Osteoblast (primary cell): Measurements from ENCODE around the gene ASPHD1. TPM values are rescaled to one million over a fixed set of nuclear protein-coding genes. Genes with fewer than 3 reads are reported as not detected.

Experiments used
- DNase-seq: peaks from one replicate; pipeline ENCODE4 v3.0.0; 2011; ENCODE audit warnings: low spot score, mixed read lengths; ENCODE audit not compliant: insufficient read length; ENCODE audit errors: missing footprints
- H2AFZ ChIP-seq: 2 replicates; pipeline ENCODE4 v1.6.0; 2011; ENCODE audit warnings: mild to moderate bottlenecking, low read length
- H3K27ac ChIP-seq: 2 replicates; pipeline ENCODE4 v1.5.1; 2011; ENCODE audit warnings: mild to moderate bottlenecking, low read depth, low read length, moderate library complexity
- H3K27me3 ChIP-seq: 2 replicates; pipeline ENCODE4 v1.6.0; 2012; ENCODE audit warnings: mild to moderate bottlenecking, control low read depth, inconsistent platforms, low read length, moderate library complexity; ENCODE audit not compliant: insufficient read depth
- H3K36me3 ChIP-seq: 2 replicates; pipeline ENCODE4 v1.5.1; 2011; ENCODE audit warnings: mild to moderate bottlenecking, low read length, control low read depth, moderate library complexity; ENCODE audit not compliant: insufficient read depth
- H3K4me1 ChIP-seq: 2 replicates; pipeline ENCODE4 v1.5.1; 2011; ENCODE audit warnings: mild to moderate bottlenecking, low read length, control low read depth, moderate library complexity; ENCODE audit not compliant: insufficient read depth
- H3K4me2 ChIP-seq: 2 replicates; pipeline ENCODE4 v1.6.0; 2011; ENCODE audit warnings: mild to moderate bottlenecking, low read length; ENCODE audit not compliant: insufficient read depth
- H3K4me3 ChIP-seq: fragments of 200-600 bp; sonication (generic); 3 replicates; pipeline ENCODE4 v1.5.1; 2012; ENCODE audit warnings: mild to moderate bottlenecking, low read length, inconsistent platforms; ENCODE audit not compliant: insufficient read depth
- H3K79me2 ChIP-seq: 2 replicates; pipeline ENCODE4 v1.6.0; 2012; ENCODE audit warnings: mild to moderate bottlenecking, low read length, control low read depth, inconsistent platforms; ENCODE audit not compliant: insufficient read depth
- H3K9me3 ChIP-seq: 2 replicates; pipeline ENCODE4 v1.5.1; 2011; ENCODE audit warnings: low read depth, low read length, control low read depth
- H4K20me1 ChIP-seq: 2 replicates; pipeline ENCODE4 v1.6.0; 2012; ENCODE audit warnings: mild to moderate bottlenecking, low read length, control low read depth; ENCODE audit not compliant: insufficient read depth
- total RNA-seq: library from RNA; depleted of rRNA; stranded (reverse); fragments of >200 nt; gene quantifications from 2 replicates; pipeline ENCODE4 v1.2.3, GENCODE V29; 2012
- TF ChIP-seq, protein P1 (sequence below): IDR thresholded peaks from 2 replicates; pipeline ENCODE4 v1.5.1; 2011; ENCODE audit warnings: mild to moderate bottlenecking, low read depth, low read length, moderate library complexity; ENCODE audit errors: extremely low read depth

The ASPHD1 gene
- total RNA-seq, 1 donor = 1.8 TPM

DNA sequence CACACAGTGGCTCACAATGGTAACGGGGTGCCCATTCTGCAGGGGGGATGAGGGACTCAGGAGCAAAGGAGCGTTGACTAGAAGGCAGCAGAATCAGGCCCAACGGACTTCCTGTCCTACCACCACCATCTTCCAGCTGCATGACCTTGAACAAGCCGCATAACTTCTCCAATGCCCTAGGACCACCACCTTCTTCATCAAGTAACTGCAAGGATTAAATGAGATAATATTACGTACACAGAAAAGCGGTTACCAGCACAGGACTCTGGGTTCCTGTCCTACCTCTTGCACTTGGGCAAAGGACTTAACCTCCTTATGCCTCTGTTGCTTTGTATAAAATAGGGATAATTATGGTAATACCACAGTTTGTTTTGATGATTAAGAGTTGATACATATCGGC lies 4.7 kb downstream of the ASPHD1 start:
- Histone ChIP-seq H2AFZ (no peak overlapping the region), H3K27ac (no peak overlapping the region), H3K9me3 (no peaks in the 10 kb centered on the region), H3K79me2 (peaks cover 23% of the 10 kb centered on the region), H4K20me1 (peaks cover 15% of the 10 kb centered on the region), H3K4me1 (peaks cover 12% of the 10 kb centered on the region), H3K27me3 (no peaks in the 10 kb centered on the region), H3K4me2 (no peak overlapping the region), H3K4me3 (no peak overlapping the region), H3K36me3 (peaks cover 16% of the 10 kb centered on the region)
- TF ChIP-seq, protein P1, sequence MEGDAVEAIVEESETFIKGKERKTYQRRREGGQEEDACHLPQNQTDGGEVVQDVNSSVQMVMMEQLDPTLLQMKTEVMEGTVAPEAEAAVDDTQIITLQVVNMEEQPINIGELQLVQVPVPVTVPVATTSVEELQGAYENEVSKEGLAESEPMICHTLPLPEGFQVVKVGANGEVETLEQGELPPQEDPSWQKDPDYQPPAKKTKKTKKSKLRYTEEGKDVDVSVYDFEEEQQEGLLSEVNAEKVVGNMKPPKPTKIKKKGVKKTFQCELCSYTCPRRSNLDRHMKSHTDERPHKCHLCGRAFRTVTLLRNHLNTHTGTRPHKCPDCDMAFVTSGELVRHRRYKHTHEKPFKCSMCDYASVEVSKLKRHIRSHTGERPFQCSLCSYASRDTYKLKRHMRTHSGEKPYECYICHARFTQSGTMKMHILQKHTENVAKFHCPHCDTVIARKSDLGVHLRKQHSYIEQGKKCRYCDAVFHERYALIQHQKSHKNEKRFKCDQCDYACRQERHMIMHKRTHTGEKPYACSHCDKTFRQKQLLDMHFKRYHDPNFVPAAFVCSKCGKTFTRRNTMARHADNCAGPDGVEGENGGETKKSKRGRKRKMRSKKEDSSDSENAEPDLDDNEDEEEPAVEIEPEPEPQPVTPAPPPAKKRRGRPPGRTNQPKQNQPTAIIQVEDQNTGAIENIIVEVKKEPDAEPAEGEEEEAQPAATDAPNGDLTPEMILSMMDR = no peak
- DNase-seq = no peak

DNA sequence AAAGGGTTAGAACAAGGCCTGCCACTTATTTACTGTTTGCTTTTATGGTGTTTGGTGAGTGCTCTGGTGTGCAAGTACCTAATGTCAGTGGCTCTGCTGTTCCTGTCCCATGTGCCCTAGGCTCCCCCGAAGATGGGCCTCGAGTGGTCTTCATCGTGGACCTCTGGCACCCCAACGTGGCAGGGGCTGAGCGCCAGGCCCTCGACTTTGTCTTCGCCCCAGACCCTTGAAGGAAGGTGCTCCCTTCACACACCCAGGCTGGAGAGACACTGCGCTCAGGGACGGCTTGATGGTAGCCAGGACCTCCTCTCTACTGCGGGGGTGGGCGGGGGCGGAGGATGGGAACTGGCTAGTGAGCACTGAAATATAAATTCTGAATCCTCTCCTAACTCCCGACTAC lies 5.4 kb downstream of the ASPHD1 start:
- TF ChIP-seq, protein P1 = no peak
- Histone ChIP-seq H3K27me3 (no peaks in the 10 kb centered on the region), H3K4me1 (peaks cover 12% of the 10 kb centered on the region), H3K79me2 (peaks cover 23% of the 10 kb centered on the region), H3K36me3 (peaks cover 16% of the 10 kb centered on the region), H4K20me1 (peaks cover 15% of the 10 kb centered on the region), H3K4me2 (no peak overlapping the region), H2AFZ (no peak overlapping the region), H3K9me3 (no peaks in the 10 kb centered on the region), H3K4me3 (no peak overlapping the region), H3K27ac (no peak overlapping the region)
- DNase-seq = peak; percentile 46

DNA sequence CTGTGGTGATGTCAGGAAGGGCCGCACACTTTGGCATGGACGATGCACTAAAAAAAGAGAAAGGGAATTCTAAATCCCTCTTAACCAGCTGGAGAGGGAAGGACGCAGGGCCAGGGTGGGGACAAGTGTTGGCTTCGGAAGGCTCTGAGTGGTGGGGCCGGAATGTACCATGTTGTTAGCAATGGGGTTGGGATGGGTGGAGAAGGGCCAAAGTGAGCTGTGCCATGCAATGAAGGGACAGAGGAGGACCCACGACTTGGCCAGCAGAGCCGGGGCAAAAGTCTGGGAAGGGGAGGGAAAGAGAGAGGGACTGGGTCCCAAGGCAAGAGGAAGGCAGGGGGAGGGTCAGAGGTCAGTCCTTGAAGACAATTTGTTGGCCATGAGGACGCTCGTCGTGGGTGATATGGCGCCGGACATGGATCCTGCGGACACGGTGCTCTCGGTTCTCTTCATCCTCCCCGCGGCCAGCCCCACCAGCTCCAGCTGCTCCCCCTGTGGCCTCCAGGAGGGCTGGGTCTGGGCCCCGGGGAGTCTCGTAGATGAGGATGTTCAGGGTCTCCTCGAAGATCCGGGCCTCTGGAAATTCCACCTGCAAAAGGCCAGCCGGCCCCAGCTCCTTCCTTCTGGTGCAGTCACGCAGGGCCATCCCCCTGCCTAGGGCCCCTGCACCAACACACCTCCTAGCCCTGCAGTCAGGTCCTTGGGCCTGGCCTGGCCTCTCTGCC lies 6.4 kb downstream of the ASPHD1 start:
- no peak overlapping the region for H3K27ac ChIP-seq
- H3K27me3 ChIP-seq = no peaks in the 10 kb centered on the region
- H2AFZ ChIP-seq = no peak overlapping the region
- H3K4me1 ChIP-seq = peaks cover 3% of the 10 kb centered on the region
- peak; percentile 70 for DNase-seq
- peaks cover 11% of the 10 kb centered on the region for H4K20me1 ChIP-seq
- TF ChIP-seq, protein P1 = no peak
- H3K79me2 ChIP-seq = peaks cover 16% of the 10 kb centered on the region
- H3K4me3 ChIP-seq = no peak overlapping the region
- no peaks in the 10 kb centered on the region for H3K9me3 ChIP-seq
- H3K4me2 ChIP-seq = no peak overlapping the region
- H3K36me3 ChIP-seq = peaks cover 16% of the 10 kb centered on the region

DNA sequence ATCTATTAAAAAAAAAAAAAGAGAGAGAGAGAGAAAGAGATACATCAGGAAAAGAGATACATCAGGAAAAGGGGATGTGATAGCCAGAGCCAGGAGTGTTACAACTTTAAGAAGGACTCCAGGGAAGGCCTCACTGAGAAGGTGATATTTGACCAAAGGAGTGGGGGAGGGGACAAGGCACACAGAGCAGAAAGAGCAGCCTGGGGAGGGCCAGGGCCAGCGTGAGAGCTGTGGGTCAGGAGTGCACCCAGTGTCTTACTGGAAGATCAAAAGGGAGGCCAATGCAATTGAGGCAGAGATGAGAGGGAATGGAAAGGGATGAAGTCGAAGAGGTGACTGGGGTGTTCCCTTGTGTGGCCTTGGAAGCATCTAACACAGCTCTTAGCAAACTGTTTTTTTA lies 7.7 kb downstream of the ASPHD1 start:
- H3K4me3 ChIP-seq = no peak overlapping the region
- no peak overlapping the region for H2AFZ ChIP-seq
- no peak overlapping the region for H3K27ac ChIP-seq
- H3K27me3 ChIP-seq = no peaks in the 10 kb centered on the region
- H3K36me3 ChIP-seq = peaks cover 16% of the 10 kb centered on the region
- no peak overlapping the region for H3K4me2 ChIP-seq
- no peaks in the 10 kb centered on the region for H3K4me1 ChIP-seq
- H3K79me2 ChIP-seq = peaks cover 9% of the 10 kb centered on the region
- peak; percentile 35 for DNase-seq
- H3K9me3 ChIP-seq = no peaks in the 10 kb centered on the region
- TF ChIP-seq, protein P1 = no peak
- peaks cover 5% of the 10 kb centered on the region for H4K20me1 ChIP-seq
